Esophagus muscularis mucosa (tissue), 4 donors: ENCODE measurements around the gene ZPR1. TPM values are rescaled to one million over a fixed set of nuclear protein-coding genes. Genes with fewer than 3 reads are reported as not detected.
"Not testable (repeated sequence)": the region's sequence is repeated elsewhere in the genome, so short reads cannot be mapped to it uniquely, and the experiment has no call there.

Source experiments
- DNase-seq: peaks from one replicate; pipeline ENCODE4 v3.0.0-alpha.2; 2017; ENCODE audit errors: extremely low spot score
- H3K27ac ChIP-seq, 4 donors: fragments of 200-600 bp; sonication (generic); replicated peaks in 1 of 4; 1 replicate in 3 of 4; 2 replicates in 1 of 4; pipeline ENCODE4 v1.5.1; 2016 to 2019; ENCODE audit warnings: mild to moderate bottlenecking in 1 of 4
- H3K27me3 ChIP-seq, 4 donors: fragments of 200-600 bp; sonication (generic); one replicate each; pipeline versions ENCODE4 v1.5.1 to v1.6.0; 2016 to 2019
- H3K36me3 ChIP-seq, 4 donors: fragments of 200-600 bp; sonication (generic); one replicate each; pipeline ENCODE4 v1.5.1; 2016 to 2019
- H3K4me1 ChIP-seq, 4 donors: fragments of 200-600 bp; sonication (generic); one replicate each; pipeline ENCODE4 v1.5.1; 2016 to 2019
- H3K4me3 ChIP-seq, 4 donors: fragments of 200-600 bp; sonication (generic); 1 replicate in 2 of 4; 2 replicates in 2 of 4; pipeline ENCODE4 v1.5.1; 2016 to 2019; ENCODE audit warnings: mild to moderate bottlenecking in 4 of 4, moderate library complexity in 1 of 4
- H3K9me3 ChIP-seq, 4 donors: fragments of 200-600 bp; sonication (generic); 1 replicate in 3 of 4; 2 replicates in 1 of 4; pipeline ENCODE4 v1.5.1; 2016 to 2019
- CTCF ChIP-seq, 3 experiments: fragments of 200-600 bp in 2 of 3; fragments of 450-650 bp in 1 of 3; sonication (generic) in 2 of 3; IDR thresholded peaks; one replicate each; pipeline ENCODE4 v1.5.1; 2017 to 2019; ENCODE audit warnings: antibody characterized with exemption in 3 of 3, mild to moderate bottlenecking in 2 of 3, moderate library complexity in 1 of 3
- EP300 ChIP-seq: sonication (generic); formaldehyde crosslinking; IDR thresholded peaks from one replicate; pipeline ENCODE4 v1.6.1; 2017; ENCODE audit warnings: antibody characterized with exemption
- POLR2A ChIP-seq: fragments of 450-650 bp; IDR thresholded peaks from one replicate; pipeline ENCODE4 v1.6.1; 2017; ENCODE audit warnings: antibody characterized with exemption, moderate library complexity, mild to moderate bottlenecking, low read depth
- POLR2AphosphoS5 ChIP-seq, 2 donors: sonication (generic); formaldehyde crosslinking; IDR thresholded peaks; one replicate each; pipeline ENCODE4 v1.6.1; 2017; ENCODE audit warnings: antibody characterized with exemption in 2 of 2
- WGBS: methylation state at CpG from one replicate; pipeline ENCODE4 v1.1.5; 2018; 5-methylcytosine and 5-hydroxymethylcytosine counted together
- intact Hi-C: fragments of 100-400 bp; cut with DNase I; formaldehyde crosslinking; loops from one replicate; pipeline ENCODE4 v1.15.1; 2023
- total RNA-seq, 4 donors: library from RNA; depleted of rRNA; stranded (reverse); fragments of >200 nt; gene quantifications; one replicate each; pipeline versions ENCODE4 v1.1.0 to v1.2.1, GENCODE V29; 2016

The ZPR1 gene
- total RNA-seq, result 10 to 100 TPM; 18.3 to 46.4 (median 34.7) TPM

GRCh38 chr11:116787786-116788486, at the start of gene ZPR1:
TSS of gene ZPR1 (minus strand) at chr11:116788023. CDS start at chr11:116787990, 33 bp downstream.
- peaks cover 31 to 38% (median 35%) of the 10 kb centered on the region in 4 donors for H3K36me3 ChIP-seq
- no peaks in the 10 kb centered on the region for H3K27me3 ChIP-seq
- no peaks in the 10 kb centered on the region for H3K9me3 ChIP-seq
- peak; percentile 95 for DNase-seq
- H3K27ac ChIP-seq, result peak within 1 kb of the TSS; percentile 85 to 92 (median 90)
- intact Hi-C loops, result no loop called here
- WGBS, result 1% methylated on average over 24 of the region's 56 CpGs
- peak within 1 kb of the TSS; percentile 90 to 100 (median 98) for H3K4me3 ChIP-seq
- TF ChIP-seq POLR2A (peak; percentile 45), EP300 (no peak), CTCF (IDR thresholded peaks at IDR 0.05) (no peak), POLR2AphosphoS5 (IDR thresholded peaks at IDR 0.05) (peak; percentile 82 to 89)
- H3K4me1 ChIP-seq, result peaks cover 20 to 38% (median 27%) of the 10 kb centered on the region in 4 donors

GRCh38 chr11:116836632-116836991, 48.8 kb upstream of the ZPR1 start:
- WGBS, result 90% methylated on average over 7 of the region's 7 CpGs
- Histone ChIP-seq H3K4me1 (peaks cover 27 to 46% (median 32%) of the 10 kb centered on the region in 4 donors), H3K4me3 (no peak overlapping the region), H3K36me3 (no peaks in the 10 kb centered on the region), H3K27ac (peak overlapping the region; percentile 73 to 88 (median 86)), H3K27me3 (no peaks in the 10 kb centered on the region), H3K9me3 (no peaks in the 10 kb centered on the region)
- TF ChIP-seq POLR2A (no peak), POLR2AphosphoS5 (IDR thresholded peaks at IDR 0.05) (no peak), CTCF (IDR thresholded peaks at IDR 0.05) (no peak), EP300 (no peak)
- intact Hi-C loops, result no loop called here
- DNase-seq, result no peak

GRCh38 chr11:116835791-116836631, 48.2 kb upstream of the ZPR1 start:
- DNase-seq, result peak; percentile 95
- WGBS, result 29% methylated on average over 23 of the region's 57 CpGs
- Histone ChIP-seq H3K9me3 (no peaks in the 10 kb centered on the region), H3K4me1 (peaks cover 27 to 44% (median 32%) of the 10 kb centered on the region in 4 donors), H3K4me3 (peak overlapping the region; percentile 45 to 54 (median 51)), H3K27me3 (no peaks in the 10 kb centered on the region), H3K36me3 (no peaks in the 10 kb centered on the region), H3K27ac (peak overlapping the region; percentile 73 to 88 (median 86))
- intact Hi-C loops, result loop anchor here (2.0 kb wide), 1 partner anchor 43 kb away; no protein-coding TSS in a partner anchor
- TF ChIP-seq POLR2A (no peak), CTCF (IDR thresholded peaks at IDR 0.05) (peak; percentile 64 to 75 (median 73)), EP300 (no peak), POLR2AphosphoS5 (IDR thresholded peaks at IDR 0.05) (peak; percentile 74 to 87)

- peak overlapping the region; percentile 73 to 88 (median 86) for H3K27ac ChIP-seq
- no peaks in the 10 kb centered on the region for H3K36me3 ChIP-seq
- no peaks in the 10 kb centered on the region for H3K27me3 ChIP-seq
- peak overlapping the region; percentile 45 to 54 (median 51) for H3K4me3 ChIP-seq
- 37% methylated on average over 15 of the region's 28 CpGs for WGBS
- H3K4me1 ChIP-seq, result peaks cover 27 to 36% (median 32%) of the 10 kb centered on the region in 4 donors
- TF ChIP-seq EP300, result no peak
- no peak for TF ChIP-seq POLR2A
- TF ChIP-seq CTCF (IDR thresholded peaks at IDR 0.05), result no peak
- TF ChIP-seq POLR2AphosphoS5 (IDR thresholded peaks at IDR 0.05), result no peak
- H3K9me3 ChIP-seq, result no peaks in the 10 kb centered on the region
- intact Hi-C loops, result loop anchor here (2.0 kb wide), 1 partner anchor 42 kb away; no protein-coding TSS in a partner anchor
- DNase-seq, result no peak
These were observed 47.4 kb upstream of the ZPR1 start for GRCh38 chr11:116835042-116835772.

GRCh38 chr11:116834535-116835041, 46.8 kb upstream of the ZPR1 start:
- Histone ChIP-seq H3K27ac (peak overlapping the region; percentile 73 to 88 (median 86)), H3K4me1 (peaks cover 27 to 34% (median 32%) of the 10 kb centered on the region in 4 donors), H3K4me3 (peak overlapping the region in 2 of 4 donors; percentile 45 to 50)
- not testable (repeated sequence) for H3K36me3 ChIP-seq, H3K9me3 ChIP-seq, H3K27me3 ChIP-seq, DNase-seq
- intact Hi-C loops, result loop anchor here (2.0 kb wide), 1 partner anchor 42 kb away; no protein-coding TSS in a partner anchor
- WGBS, result 90% methylated on average over 10 of the region's 13 CpGs
